Measurements from ENCODE around the gene DCAKD. TPM values are rescaled to one million over a fixed set of nuclear protein-coding genes. Genes with fewer than 3 reads are reported as not detected.

DCAKD gene
- total RNA-seq, 1 experiment from 2014 or later = 48.3 TPM

GRCh38 chr17:45030733-45031132, 20.7 kb downstream of the DCAKD start:
- no CpG with 5 or more reads among the region's 6 CpGs for WGBS (ENCODE audit: extremely low coverage, insufficient read length, low lambda C conversion rate)
- Histone ChIP-seq H2BK12ac (ENCODE audit: insufficient read length, low read depth, low read length) (no peak overlapping the region), H4K20me1 (ENCODE audit: control insufficient read depth, insufficient read depth, insufficient read length) (peaks cover 2% of the 10 kb centered on the region), H2BK5ac (ENCODE audit: insufficient read length, low read length) (no peak overlapping the region), H2BK15ac (ENCODE audit: low read depth, low read length) (no peak overlapping the region), H2BK120ac (ENCODE audit: low read depth, low read length, poor library complexity, severe bottlenecking) (no peak overlapping the region), H3K23ac (ENCODE audit: insufficient read length, low read depth, low read length) (no peak overlapping the region), H4K91ac (ENCODE audit: insufficient read length, low read depth, low read length) (no peak overlapping the region), H4K8ac (replicated peaks; ENCODE audit: insufficient read length, low read depth, low read length) (no peak overlapping the region), H3K79me1 (ENCODE audit: insufficient read depth, low read depth, low read length, poor library complexity, severe bottlenecking) (no peaks in the 10 kb centered on the region), H4K5ac (ENCODE audit: insufficient read length, low read depth, low read length) (no peak overlapping the region), H3K18ac (ENCODE audit: insufficient read length, low read depth, low read length) (no peak overlapping the region), H3K9me3 (ENCODE audit: control insufficient read depth, low read depth, low read length) (no peaks in the 10 kb centered on the region), H2BK20ac (ENCODE audit: low read depth, low read length, poor library complexity, severe bottlenecking) (no peak overlapping the region), H3K23me2 (ENCODE audit: insufficient read length, low read depth, low read length, poor library complexity, severe bottlenecking) (peaks cover 2% of the 10 kb centered on the region), H2AFZ (ENCODE audit: low read length) (no peak overlapping the region), H3K27me3 (ENCODE audit: insufficient read depth, low read length) (no peaks in the 10 kb centered on the region), H3K4me1 (ENCODE audit: insufficient read depth, low read length) (no peaks in the 10 kb centered on the region), H3K14ac (ENCODE audit: insufficient read depth, low read length) (no peak overlapping the region), H3K27ac (ENCODE audit: insufficient read length, low read depth, low read length) (no peak overlapping the region), H3K9ac (ENCODE audit: extremely low read depth, insufficient read length, low read length) (no peak overlapping the region), H3K4ac (ENCODE audit: low read depth, low read length) (no peak overlapping the region), H3K4me2 (ENCODE audit: insufficient read depth, insufficient read length, low read length) (no peak overlapping the region), H3K56ac (ENCODE audit: insufficient read length, low read depth, low read length) (no peak overlapping the region), H3K79me2 (ENCODE audit: insufficient read depth, low read length) (no peaks in the 10 kb centered on the region), H2AK5ac (ENCODE audit: insufficient read length, low read length) (no peak overlapping the region), H3T11ph (ENCODE audit: low read length) (no peak overlapping the region)
- TF ChIP-seq, protein P1, sequence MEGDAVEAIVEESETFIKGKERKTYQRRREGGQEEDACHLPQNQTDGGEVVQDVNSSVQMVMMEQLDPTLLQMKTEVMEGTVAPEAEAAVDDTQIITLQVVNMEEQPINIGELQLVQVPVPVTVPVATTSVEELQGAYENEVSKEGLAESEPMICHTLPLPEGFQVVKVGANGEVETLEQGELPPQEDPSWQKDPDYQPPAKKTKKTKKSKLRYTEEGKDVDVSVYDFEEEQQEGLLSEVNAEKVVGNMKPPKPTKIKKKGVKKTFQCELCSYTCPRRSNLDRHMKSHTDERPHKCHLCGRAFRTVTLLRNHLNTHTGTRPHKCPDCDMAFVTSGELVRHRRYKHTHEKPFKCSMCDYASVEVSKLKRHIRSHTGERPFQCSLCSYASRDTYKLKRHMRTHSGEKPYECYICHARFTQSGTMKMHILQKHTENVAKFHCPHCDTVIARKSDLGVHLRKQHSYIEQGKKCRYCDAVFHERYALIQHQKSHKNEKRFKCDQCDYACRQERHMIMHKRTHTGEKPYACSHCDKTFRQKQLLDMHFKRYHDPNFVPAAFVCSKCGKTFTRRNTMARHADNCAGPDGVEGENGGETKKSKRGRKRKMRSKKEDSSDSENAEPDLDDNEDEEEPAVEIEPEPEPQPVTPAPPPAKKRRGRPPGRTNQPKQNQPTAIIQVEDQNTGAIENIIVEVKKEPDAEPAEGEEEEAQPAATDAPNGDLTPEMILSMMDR (conservative IDR thresholded peaks at IDR 0.05) = no peak
- no peak for DNase-seq
- Mint-ChIP-seq H3K4me1 (no peaks in the 10 kb centered on the region), H3K27me3 (ENCODE audit: low read depth) (no peaks in the 10 kb centered on the region), H3K9me3 (no peaks in the 10 kb centered on the region), H3K36me3 (ENCODE audit: insufficient read depth in 1 of 3, low read depth in 3 of 3) (peaks cover 21 to 63% (median 61%) of the 10 kb centered on the region in 3 experiments), H3K27ac (no peak overlapping the region), H3K4me3 (no peak overlapping the region)

All from H9 (cell line).